ENCODE measurements around the gene PADI1.
A peak's percentile ranks its signal among the peaks of the same experiment; 100 is the strongest.

Gene PADI1

DNA sequence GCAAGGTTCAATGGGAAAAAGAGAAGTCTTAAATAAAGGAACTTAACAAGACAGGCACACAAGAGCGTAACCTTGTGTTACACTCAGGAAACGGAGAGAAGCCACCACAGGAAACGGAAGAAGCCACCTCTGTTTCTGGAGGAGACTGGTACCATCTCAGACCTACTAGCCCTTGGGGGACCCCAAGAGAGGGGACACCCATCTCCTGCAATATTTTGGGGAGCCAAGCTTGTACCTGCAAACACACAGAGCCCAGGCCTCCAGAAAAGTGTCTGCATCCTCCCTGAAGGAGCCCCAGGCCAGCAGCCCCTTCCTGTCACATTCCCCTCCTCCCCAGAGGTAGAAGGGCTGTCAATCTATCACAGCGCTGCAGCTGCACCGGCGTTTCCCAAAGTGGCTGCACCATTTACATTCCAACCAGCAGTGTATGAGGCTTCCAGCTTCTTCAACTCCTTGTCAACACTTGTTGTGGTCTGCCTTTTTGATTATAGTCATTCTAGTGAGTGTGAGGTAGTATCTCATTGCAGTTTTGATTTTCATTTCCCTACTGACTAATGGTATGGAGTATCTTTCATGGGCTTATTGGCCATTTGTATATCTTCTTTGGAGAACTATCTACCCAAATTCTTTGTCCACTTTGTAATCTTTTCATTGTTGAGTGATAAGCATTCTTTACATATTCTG is 23.0 kb upstream of the PADI1 start:
- no peak for DNase-seq

DNA sequence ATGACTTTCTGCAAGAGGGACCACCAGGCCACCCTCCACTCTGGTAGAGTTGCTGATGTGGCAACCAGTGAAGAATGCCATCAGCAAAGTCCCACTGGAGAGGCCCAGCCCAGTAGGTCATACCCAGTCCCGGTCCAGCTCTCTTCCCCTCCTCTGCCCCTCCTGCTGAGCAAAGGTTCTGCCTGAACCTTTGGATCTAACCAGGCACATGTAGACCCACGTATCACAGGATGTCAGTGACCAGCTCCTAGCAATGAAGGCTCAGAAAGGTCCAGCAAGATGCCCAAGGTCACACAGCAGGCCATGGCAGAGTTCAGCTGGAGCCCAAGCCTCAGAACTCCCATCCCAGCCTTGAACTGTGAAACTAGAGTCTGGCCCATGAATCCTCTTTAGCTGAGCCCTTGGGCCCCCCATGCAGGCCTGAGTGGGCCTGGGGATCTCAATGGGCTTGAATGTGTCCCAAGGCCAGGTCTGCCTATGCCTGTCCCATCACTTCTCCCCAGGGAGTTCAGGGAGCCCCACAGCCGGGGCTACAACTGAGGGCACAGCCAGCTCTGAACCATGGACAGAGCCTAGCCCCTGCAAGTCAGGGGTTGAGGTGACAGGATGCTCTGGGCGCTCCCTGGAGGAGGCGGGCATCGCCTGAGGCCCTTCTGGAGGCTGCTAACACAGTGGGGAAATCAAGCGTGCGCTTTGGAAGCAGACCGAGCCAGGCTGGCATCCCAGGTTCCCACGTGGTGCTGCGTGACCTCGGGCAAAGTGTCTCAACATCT is 21.4 kb upstream of the PADI1 start:
- no peak for DNase-seq

GRCh38 chr1:17184161-17184665 is 20.7 kb upstream of the PADI1 start:
- DNase-seq, result no peak

DNA sequence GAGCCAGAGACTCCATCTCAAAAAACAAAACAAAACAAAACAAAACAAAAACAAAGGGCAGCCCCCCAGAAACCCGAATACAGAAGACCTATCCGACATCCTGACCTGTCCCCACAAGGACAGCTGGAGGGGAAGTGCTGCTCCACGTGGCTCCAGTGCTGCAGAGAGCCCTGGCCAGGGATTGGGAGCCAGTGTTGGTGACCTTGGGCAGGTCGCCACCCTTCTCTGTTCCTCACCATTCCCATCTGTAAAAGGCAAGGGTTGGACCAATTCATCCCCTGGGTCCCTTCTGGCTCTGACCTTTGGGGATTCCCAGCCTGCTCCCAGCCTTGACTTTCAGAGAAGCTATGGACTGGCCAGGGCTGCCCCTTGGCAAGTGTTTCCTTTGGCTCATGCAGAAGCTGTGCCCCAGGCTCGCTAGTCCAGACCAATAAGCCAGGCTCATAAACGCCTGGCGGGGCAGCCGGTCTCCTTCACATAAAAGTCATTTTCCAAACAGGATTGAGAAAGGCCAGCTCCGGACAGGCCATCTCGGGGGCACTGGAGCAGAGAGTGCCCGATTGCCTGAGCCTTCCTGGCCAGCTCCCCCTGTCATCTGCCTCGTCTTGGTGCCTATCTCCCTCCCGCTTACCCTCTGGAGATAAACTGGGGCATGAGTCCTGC is 20.0 kb upstream of the PADI1 start:
- no peak for DNase-seq

- DNase-seq, result no peak
Measured at GRCh38 chr1:17185485-17185860, 19.5 kb upstream of the PADI1 start.

- no peak for DNase-seq
Measured at GRCh38 chr1:17186216-17186909, 18.6 kb upstream of the PADI1 start.

- no peak for DNase-seq
Measured at GRCh38 chr1:17187051-17187450, 17.9 kb upstream of the PADI1 start.

DNA sequence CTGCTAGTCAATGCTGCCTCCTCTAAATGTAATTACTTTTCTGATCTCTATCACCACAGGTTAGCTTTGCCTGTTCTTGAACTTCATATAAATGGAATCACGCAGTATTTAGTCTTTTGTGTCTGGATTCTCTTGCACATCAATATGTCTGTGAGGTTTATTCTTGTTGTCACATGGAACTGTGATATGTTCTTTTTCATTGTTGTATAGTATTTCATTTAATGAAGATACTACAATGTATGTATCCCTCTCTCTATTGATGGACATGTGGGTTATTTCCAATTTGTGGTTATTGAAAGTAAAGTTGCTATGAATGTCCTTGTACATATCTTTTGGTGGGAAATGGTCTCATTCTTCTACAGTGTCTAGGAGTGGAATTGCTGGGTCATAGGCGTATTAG is 16.7 kb upstream of the PADI1 start:
- no peak for DNase-seq

- no peak for DNase-seq
Measured at GRCh38 chr1:17188889-17189631, 15.9 kb upstream of the PADI1 start.

DNA sequence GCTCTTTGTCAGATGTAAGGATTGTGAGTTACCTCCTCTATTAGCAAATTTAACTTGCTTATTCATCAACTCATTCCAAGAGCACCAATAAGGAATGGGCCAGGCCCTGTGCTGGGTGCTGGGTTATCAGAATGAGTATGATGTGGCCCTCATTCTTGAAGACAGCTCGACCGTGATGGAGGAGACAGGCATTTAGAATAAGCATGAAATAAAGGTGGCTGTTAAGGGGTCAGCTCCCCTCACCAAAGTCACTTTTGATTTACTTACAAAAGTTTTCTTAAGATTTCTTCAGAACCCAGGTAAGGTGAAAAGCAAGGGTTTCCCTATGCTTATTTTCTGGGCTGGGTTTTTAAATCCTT is 15.3 kb upstream of the PADI1 start:
- DNase-seq, result peak; percentile 77

DNA sequence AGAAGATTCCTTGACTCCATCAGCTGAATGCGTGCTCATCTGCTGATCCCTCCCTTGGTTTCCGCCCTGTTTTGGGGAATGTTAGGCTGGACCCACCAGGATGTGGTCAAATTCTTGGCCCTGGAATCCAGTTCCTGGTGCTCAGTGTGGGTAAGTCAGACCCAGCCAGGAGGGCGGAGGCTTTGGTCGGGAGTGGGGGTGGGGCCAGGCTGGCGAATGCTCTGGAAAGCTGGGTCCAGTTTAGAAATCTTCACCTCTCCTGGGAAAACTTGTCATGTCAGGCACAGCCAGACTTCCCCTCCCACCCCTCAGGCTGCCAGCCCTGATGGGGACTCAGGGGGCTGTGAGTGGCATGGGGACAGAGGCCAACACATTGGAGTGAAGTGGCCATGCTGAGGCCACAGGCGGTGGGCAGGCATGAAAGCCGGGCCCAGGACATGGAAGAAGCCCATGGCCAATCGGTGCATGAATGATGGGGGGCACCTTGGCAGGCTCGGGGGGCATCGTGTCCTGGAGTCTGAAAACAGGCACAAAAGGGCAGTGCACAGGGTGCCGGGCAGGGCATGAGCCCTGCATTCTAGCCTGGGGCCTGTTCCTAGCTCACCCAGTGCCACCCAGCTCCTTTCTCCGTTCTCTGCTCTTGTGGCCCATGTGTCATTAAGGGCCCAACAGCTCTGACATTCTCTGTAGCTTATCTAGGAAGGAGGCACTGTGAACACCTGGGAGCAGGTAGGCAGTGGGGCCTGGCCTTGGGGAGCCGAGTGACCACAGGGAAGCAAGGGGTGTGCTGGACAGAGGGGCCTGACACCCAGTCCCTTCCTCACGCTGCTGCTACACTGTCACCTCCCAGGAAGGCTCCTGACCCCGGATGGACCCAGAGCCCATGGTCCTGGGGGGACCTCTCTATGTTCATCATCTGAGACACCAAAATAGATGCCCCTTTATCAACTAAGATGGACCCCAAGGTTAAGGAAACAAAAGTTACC is 14.6 kb upstream of the PADI1 start:
- peak; percentile 100 for DNase-seq

- DNase-seq, result no peak
Measured at GRCh38 chr1:17191990-17192242, 13.0 kb upstream of the PADI1 start.

GRCh38 chr1:17192394-17193221 is 12.3 kb upstream of the PADI1 start:
- DNase-seq, result no peak

DNA sequence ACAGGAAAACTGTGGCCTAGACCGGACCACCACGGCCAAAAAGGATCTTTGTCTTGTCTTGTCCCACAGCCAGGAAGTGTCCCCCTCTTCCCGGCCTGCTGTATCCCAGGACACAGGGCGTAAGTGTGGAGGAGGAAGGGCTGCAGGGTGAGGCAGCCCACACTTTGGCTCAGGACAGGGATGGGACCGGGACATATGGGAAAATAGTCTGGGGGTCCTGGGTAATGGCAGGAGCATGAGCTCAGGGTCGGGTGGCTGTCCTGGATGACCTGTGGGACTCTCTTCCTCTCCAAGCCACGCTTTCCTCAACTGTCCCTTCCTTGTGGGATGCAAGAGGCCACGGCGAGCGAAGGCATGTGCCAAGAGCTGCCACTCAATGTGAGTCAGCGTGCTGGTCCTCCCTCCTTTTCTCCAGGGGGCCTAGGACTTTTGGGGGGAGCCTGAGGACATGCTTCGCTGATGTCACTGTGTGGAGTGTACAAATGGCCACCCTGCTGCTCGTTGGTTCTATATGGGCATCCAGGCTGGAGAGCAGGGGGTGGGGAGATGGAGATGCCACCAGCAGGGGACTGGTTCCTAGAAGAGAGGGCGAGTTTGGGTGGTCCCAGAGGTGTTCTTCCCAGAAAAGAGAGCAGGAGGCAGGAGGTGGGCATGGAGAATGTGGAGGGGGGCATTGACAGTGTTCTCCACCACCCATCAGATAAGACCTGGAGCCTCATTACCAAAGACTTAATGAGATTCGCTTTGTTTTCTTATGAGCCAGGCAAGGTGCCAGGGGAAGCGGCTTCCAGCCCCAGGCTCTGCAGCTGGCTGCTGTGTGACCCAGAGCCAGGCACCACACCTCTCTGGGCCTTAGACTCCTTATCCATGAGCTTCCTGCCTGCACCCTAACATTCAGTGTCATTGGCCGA is 11.5 kb upstream of the PADI1 start:
- no peak for DNase-seq

- no peak for DNase-seq
Measured at GRCh38 chr1:17194133-17194475, 10.8 kb upstream of the PADI1 start.

- DNase-seq, result no peak
Measured at GRCh38 chr1:17194615-17195528, 10.1 kb upstream of the PADI1 start.

GRCh38 chr1:17195731-17196130 is 9.2 kb upstream of the PADI1 start:
- DNase-seq, result no peak

DNA sequence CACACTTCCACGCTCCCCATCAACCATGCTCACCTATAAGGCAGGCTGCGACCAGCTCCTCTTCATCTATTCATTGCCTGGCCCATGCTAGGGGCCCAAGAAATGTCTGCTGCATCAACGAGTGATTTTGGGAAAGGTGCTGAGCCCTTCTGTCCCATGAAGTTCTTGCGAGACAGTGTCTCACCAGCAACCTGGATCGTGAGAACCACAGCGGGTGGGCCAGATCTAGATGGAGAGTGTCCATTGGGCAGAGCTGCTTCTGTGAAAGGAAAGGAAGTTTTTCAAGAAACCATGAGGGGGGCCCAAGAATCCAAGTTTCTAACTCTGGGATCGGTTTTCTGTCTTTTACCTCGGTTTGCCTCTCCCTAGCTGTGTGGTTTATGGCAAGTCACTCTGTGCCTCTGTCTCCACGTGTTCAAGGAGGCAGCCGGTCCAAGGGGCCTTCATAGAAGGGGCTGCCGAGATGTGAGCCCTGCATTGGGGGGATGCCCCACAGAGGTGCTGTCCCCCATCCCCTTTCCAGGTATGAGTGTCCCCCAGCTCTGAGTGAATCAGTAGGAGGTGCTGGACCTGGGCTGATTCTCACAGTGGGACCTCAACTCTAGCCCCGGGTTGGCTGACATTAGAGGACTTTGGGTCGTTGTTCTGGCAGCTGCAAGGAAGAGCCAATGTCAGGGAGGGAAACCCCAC is 8.3 kb upstream of the PADI1 start:
- no peak for DNase-seq
